Epithelial cell of proximal tubule (primary cell): ENCODE data around the gene CGB2. TPM values are rescaled to one million over a fixed set of nuclear protein-coding genes. Genes with fewer than 3 reads are reported as not detected.

Experiments
- DNase-seq: peaks from one replicate; pipeline ENCODE4 v3.0.0-alpha.2; 2011; ENCODE audit warnings: low read depth
- H3K4me3 ChIP-seq: 2 replicates; pipeline ENCODE4 v1.5.1; 2011; ENCODE audit warnings: low read depth, mild to moderate bottlenecking, low read length
- CTCF ChIP-seq: conservative IDR thresholded peaks from 2 replicates; pipeline ENCODE4 v1.5.1; 2012; ENCODE audit warnings: low read depth, mild to moderate bottlenecking, low read length
- total RNA-seq: library from RNA; depleted of rRNA; stranded (reverse); fragments of >200 nt; gene quantifications from 2 replicates; pipeline ENCODE4 v1.2.3, GENCODE V29; 2015

The CGB2 gene
- total RNA-seq, 1 donor from 2014 or later: not detected

GRCh38 chr19:49010453-49010852 lies 21.2 kb upstream of the CGB2 start:
- no peak for DNase-seq
- no peak overlapping the region for H3K4me3 ChIP-seq
- no peak for TF ChIP-seq CTCF

- no peak overlapping the region for H3K4me3 ChIP-seq
- DNase-seq: no peak
- TF ChIP-seq CTCF: no peak
Observed at GRCh38 chr19:49011194-49011593, 20.5 kb upstream of the CGB2 start.

GRCh38 chr19:49014123-49014869 lies 17.4 kb upstream of the CGB2 start:
- H3K4me3 ChIP-seq: no peak overlapping the region
- no peak for TF ChIP-seq CTCF
- DNase-seq: no peak

- no peak for DNase-seq
- no peak for TF ChIP-seq CTCF
- no peak overlapping the region for H3K4me3 ChIP-seq
Observed at GRCh38 chr19:49014870-49015255, 16.8 kb upstream of the CGB2 start.

- DNase-seq: no peak
- TF ChIP-seq CTCF: no peak
- no peak overlapping the region for H3K4me3 ChIP-seq
Observed at GRCh38 chr19:49016067-49016839, 15.4 kb upstream of the CGB2 start.

GRCh38 chr19:49017041-49017665 lies 14.5 kb upstream of the CGB2 start, which contains the start of gene LHB:
Gene LHB, minus strand, starts transcription at chr19:49017091. Its CDS starts 10 bp downstream, at chr19:49017081.
- H3K4me3 ChIP-seq: peak within 1 kb of the TSS; percentile 48
- TF ChIP-seq CTCF: no peak
- no peak for DNase-seq
